B cell (primary cell): Measurements from ENCODE around the gene VWA5A. TPM values are rescaled to one million over a fixed set of nuclear protein-coding genes. Genes with fewer than 3 reads are reported as not detected.

ENCODE experiments used
- ATAC-seq: fragments of 200-7000 bp; cut with Tn5 transposase; one replicate; pipeline ENCODE4 v1.10.0; 2021; ENCODE audit warnings: low read depth, mild to moderate bottlenecking, moderate number of reproducible peaks, moderate library complexity
- CTCF ChIA-PET: fragments of 350-600 bp; sonication (Branson Sonifier 250); formaldehyde crosslinking; loops from one replicate; lab custom pipeline; 2021; ENCODE audit warnings: antibody characterized with exemption, inconsistent platforms; lab: Charles Lee
- POLR2A ChIA-PET: fragments of 350-600 bp; sonication (Branson Sonifier 250); formaldehyde crosslinking; loops from one replicate; lab custom pipeline; 2021; ENCODE audit warnings: antibody characterized with exemption; lab: Charles Lee
- DNase-seq: peaks from one replicate; pipeline ENCODE4 v3.0.0; 2013
- H2AFZ ChIP-seq: 2 replicates; pipeline ENCODE4 v1.6.1; 2012; ENCODE audit warnings: mild to moderate bottlenecking, low read depth, low read length; ENCODE audit not compliant: insufficient read depth, poor library complexity, severe bottlenecking
- H3K27ac ChIP-seq, 2 donors: 1 replicate in 1 of 2; 2 replicates in 1 of 2; pipeline ENCODE4 v1.5.1; 2012 to 2013; ENCODE audit warnings: low read length in 2 of 2, mild to moderate bottlenecking in 2 of 2, moderate library complexity in 1 of 2
- H3K27me3 ChIP-seq, 4 experiments: fragments of 200-600 bp in 1 of 4; sonication (generic) in 1 of 4; replicated peaks in 1 of 4; 1 replicate in 2 of 4; 2 replicates in 2 of 4; pipeline versions ENCODE4 v1.6.1 to v1.7.0; 2013 to 2016; ENCODE audit warnings: low read length in 3 of 4, mild to moderate bottlenecking in 2 of 4, mixed read lengths in 1 of 4, moderate library complexity in 1 of 4; ENCODE audit not compliant: insufficient read depth in 4 of 4, control insufficient read depth in 3 of 4; ENCODE audit errors: control extremely low read depth in 1 of 4
- H3K36me3 ChIP-seq, 2 experiments: replicated peaks in 1 of 2; 1 replicate in 1 of 2; 2 replicates in 1 of 2; pipeline versions ENCODE4 v1.6.1 to v1.7.1; 2013; ENCODE audit warnings: low read length in 1 of 2; ENCODE audit not compliant: insufficient read depth in 2 of 2, control insufficient read depth in 1 of 2; ENCODE audit errors: control extremely low read depth in 1 of 2, extremely low read depth in 1 of 2
- H3K4me1 ChIP-seq, 2 donors: fragments of 200-600 bp in 1 of 2; sonication (generic) in 1 of 2; 1 replicate in 1 of 2; 2 replicates in 1 of 2; pipeline versions ENCODE4 v1.5.1 to v1.6.1; 2013 to 2017; ENCODE audit warnings: low read length in 2 of 2; ENCODE audit not compliant: control insufficient read depth in 2 of 2, insufficient read depth in 2 of 2
- H3K4me2 ChIP-seq: replicated peaks from 2 replicates; pipeline ENCODE3; 2012; ENCODE audit warnings: mild to moderate bottlenecking, low read depth, low read length; ENCODE audit not compliant: poor library complexity, severe bottlenecking
- H3K4me3 ChIP-seq, 5 experiments: fragments of 200-600 bp in 1 of 5; sonication (generic) in 1 of 5; 1 replicate in 3 of 5; 2 replicates in 2 of 5; pipeline versions ENCODE4 v1.5.1 to v1.7.0; 2011 to 2016; ENCODE audit warnings: low read length in 4 of 5, mild to moderate bottlenecking in 4 of 5, low read depth in 2 of 5, control low read depth in 1 of 5, moderate library complexity in 1 of 5; ENCODE audit not compliant: insufficient read depth in 1 of 5; ENCODE audit errors: control extremely low read depth in 1 of 5, extremely low read depth in 1 of 5
- H3K79me2 ChIP-seq: fragments of 200-600 bp; sonication (generic); one replicate; pipeline ENCODE4 v1.6.0; 2016; ENCODE audit warnings: low read length; ENCODE audit not compliant: control insufficient read depth, insufficient read depth
- H3K9ac ChIP-seq: fragments of 200-600 bp; sonication (generic); 2 replicates; pipeline ENCODE4 v1.6.1; 2017; ENCODE audit warnings: mild to moderate bottlenecking, low read length, moderate library complexity
- H3K9me3 ChIP-seq, 3 donors: one replicate each; pipeline versions ENCODE4 v1.6.1 to v1.7.1; 2013; ENCODE audit warnings: low read length in 2 of 3; ENCODE audit not compliant: control insufficient read depth in 2 of 3, insufficient read depth in 1 of 3; ENCODE audit errors: control extremely low read depth in 1 of 3
- H4K20me1 ChIP-seq: 2 replicates; pipeline ENCODE4 v1.6.0; 2012; ENCODE audit warnings: mild to moderate bottlenecking, low read length; ENCODE audit not compliant: insufficient read depth, control insufficient read depth, poor library complexity, severe bottlenecking
- H3K27ac Mint-ChIP-seq: one replicate; pipeline ENCODE4 v1.8.0; 2021; ENCODE audit warnings: mixed read lengths
- H3K27me3 Mint-ChIP-seq: one replicate; pipeline ENCODE4 v1.8.0; 2021; ENCODE audit warnings: mixed read lengths
- H3K4me1 Mint-ChIP-seq: one replicate; pipeline ENCODE4 v1.8.0; 2021; ENCODE audit warnings: mixed read lengths
- H3K4me3 Mint-ChIP-seq: one replicate; pipeline ENCODE4 v1.8.0; 2021; ENCODE audit warnings: mixed read lengths
- H3K9me3 Mint-ChIP-seq: one replicate; pipeline ENCODE4 v1.8.0; 2022; ENCODE audit warnings: mixed read lengths; ENCODE audit not compliant: insufficient read depth
- EZH2 ChIP-seq: IDR thresholded peaks from 2 replicates; pipeline ENCODE4 v1.6.1; 2012; ENCODE audit warnings: borderline replicate concordance, low read depth, mild to moderate bottlenecking, moderate library complexity, low read length; ENCODE audit not compliant: insufficient read depth, poor library complexity, severe bottlenecking
- WGBS: methylation state at CpG from one replicate; pipeline ENCODE4 v1.1.5; 2013; ENCODE audit warnings: missing lambda C conversion rate; ENCODE audit not compliant: insufficient coverage; 5-methylcytosine and 5-hydroxymethylcytosine counted together
- intact Hi-C: fragments of 100-400 bp; cut with micrococcal nuclease; formaldehyde crosslinking; loops from one replicate; pipeline ENCODE4 v1.10.0; 2022
- polyA plus RNA-seq: library from polyadenylated mRNA; depleted of rRNA; stranded (reverse); fragments of >200 nt; gene quantifications from 2 replicates; pipeline ENCODE4 v1.2.3, GENCODE V29; 2012
- total RNA-seq, 2 donors: library from RNA; stranded (reverse); fragments of 120-200 nt in 1 of 2; gene quantifications; 1 replicate in 1 of 2; 2 replicates in 1 of 2; pipeline versions ENCODE4 v1.2.3 to v1.2.4, GENCODE V29; 2013 to 2022
- TF ChIP-seq, protein P1 (sequence below): fragments of 200-600 bp; IDR thresholded peaks from one replicate; pipeline ENCODE4 v1.8.0; 2022; ENCODE audit warnings: antibody characterized with exemption, mild to moderate bottlenecking

VWA5A gene
- total and polyA plus RNA-seq, 2 donors (not counting 1 experiment from before 2014, with no cell fraction given), result 4.9 to 6.3 TPM

- H2AFZ ChIP-seq, result no peak overlapping the region
- H3K4me2 ChIP-seq, result no peak overlapping the region
- Mint-ChIP-seq H3K4me1 (peaks cover 4% of the 10 kb centered on the region), H3K4me3 (no peak overlapping the region), H3K9me3 (no peaks in the 10 kb centered on the region), H3K27ac (no peak overlapping the region), H3K27me3 (peaks cover 51% of the 10 kb centered on the region)
- no CpG with 5 or more reads among the region's 3 CpGs for WGBS
- intact Hi-C loops, result no loop called here
- peaks cover 0 to 10% (median 2%) of the 10 kb centered on the region in 4 experiments for H3K27me3 ChIP-seq
- DNase-seq, result no peak
- H3K9me3 ChIP-seq, result no peaks in the 10 kb centered on the region
- no peak for ATAC-seq
- ChIA-PET CTCF (interaction anchor here (1.5 to 1.6 kb wide), 2 partner anchors 10 to 12 kb away, joined by 3 to 9 read pairs; no protein-coding TSS in a partner anchor), POLR2A (no interaction called here)
- TF ChIP-seq, protein P1, sequence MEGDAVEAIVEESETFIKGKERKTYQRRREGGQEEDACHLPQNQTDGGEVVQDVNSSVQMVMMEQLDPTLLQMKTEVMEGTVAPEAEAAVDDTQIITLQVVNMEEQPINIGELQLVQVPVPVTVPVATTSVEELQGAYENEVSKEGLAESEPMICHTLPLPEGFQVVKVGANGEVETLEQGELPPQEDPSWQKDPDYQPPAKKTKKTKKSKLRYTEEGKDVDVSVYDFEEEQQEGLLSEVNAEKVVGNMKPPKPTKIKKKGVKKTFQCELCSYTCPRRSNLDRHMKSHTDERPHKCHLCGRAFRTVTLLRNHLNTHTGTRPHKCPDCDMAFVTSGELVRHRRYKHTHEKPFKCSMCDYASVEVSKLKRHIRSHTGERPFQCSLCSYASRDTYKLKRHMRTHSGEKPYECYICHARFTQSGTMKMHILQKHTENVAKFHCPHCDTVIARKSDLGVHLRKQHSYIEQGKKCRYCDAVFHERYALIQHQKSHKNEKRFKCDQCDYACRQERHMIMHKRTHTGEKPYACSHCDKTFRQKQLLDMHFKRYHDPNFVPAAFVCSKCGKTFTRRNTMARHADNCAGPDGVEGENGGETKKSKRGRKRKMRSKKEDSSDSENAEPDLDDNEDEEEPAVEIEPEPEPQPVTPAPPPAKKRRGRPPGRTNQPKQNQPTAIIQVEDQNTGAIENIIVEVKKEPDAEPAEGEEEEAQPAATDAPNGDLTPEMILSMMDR, result no peak
- TF ChIP-seq EZH2, result no peak
- no peak overlapping the region for H3K27ac ChIP-seq
- H3K4me3 ChIP-seq, result no peak overlapping the region
- H3K4me1 ChIP-seq, result peaks cover 2 to 3% of the 10 kb centered on the region in 2 donors
- H4K20me1 ChIP-seq, result no peaks in the 10 kb centered on the region
- no peaks in the 10 kb centered on the region for H3K79me2 ChIP-seq
- no peaks in the 10 kb centered on the region for H3K36me3 ChIP-seq
- H3K9ac ChIP-seq, result no peak overlapping the region
Observed at GRCh38 chr11:124081483-124081882, 33.8 kb upstream of the VWA5A start.

- ATAC-seq, result no peak
- H3K4me3 Mint-ChIP-seq, result no peak overlapping the region
- no peak overlapping the region for H3K4me3 ChIP-seq
- no peak overlapping the region for H3K9ac ChIP-seq
- no peaks in the 10 kb centered on the region for H3K4me1 Mint-ChIP-seq
- ChIA-PET CTCF (interaction anchor here (1.5 to 1.6 kb wide), 2 partner anchors 11 to 13 kb away, joined by 3 to 9 read pairs; no protein-coding TSS in a partner anchor), POLR2A (no interaction called here)
- intact Hi-C loops, result no loop called here
- no peaks in the 10 kb centered on the region for H3K79me2 ChIP-seq
- no peaks in the 10 kb centered on the region for H3K36me3 ChIP-seq
- no peak for DNase-seq
- TF ChIP-seq, protein P1, result no peak
- TF ChIP-seq EZH2, result no peak
- H3K27ac ChIP-seq, result no peak overlapping the region
- H3K4me2 ChIP-seq, result no peak overlapping the region
- H4K20me1 ChIP-seq, result no peaks in the 10 kb centered on the region
- no peak overlapping the region for H2AFZ ChIP-seq
- H3K27me3 ChIP-seq, result peaks cover 0 to 7% (median 0%) of the 10 kb centered on the region in 4 experiments
- no peak overlapping the region for H3K27ac Mint-ChIP-seq
- H3K27me3 Mint-ChIP-seq, result peaks cover 46% of the 10 kb centered on the region
- H3K9me3 ChIP-seq, result no peaks in the 10 kb centered on the region
- no peaks in the 10 kb centered on the region for H3K9me3 Mint-ChIP-seq
- H3K4me1 ChIP-seq, result no peaks in the 10 kb centered on the region
- WGBS, result 92% methylated on average over 4 of the region's 4 CpGs
Observed at GRCh38 chr11:124082371-124082770, 32.9 kb upstream of the VWA5A start.
